ENCODE results near the gene WIPF1. TPM values are rescaled to one million over a fixed set of nuclear protein-coding genes. Genes with fewer than 3 reads are reported as not detected.

Gene WIPF1, protein sequence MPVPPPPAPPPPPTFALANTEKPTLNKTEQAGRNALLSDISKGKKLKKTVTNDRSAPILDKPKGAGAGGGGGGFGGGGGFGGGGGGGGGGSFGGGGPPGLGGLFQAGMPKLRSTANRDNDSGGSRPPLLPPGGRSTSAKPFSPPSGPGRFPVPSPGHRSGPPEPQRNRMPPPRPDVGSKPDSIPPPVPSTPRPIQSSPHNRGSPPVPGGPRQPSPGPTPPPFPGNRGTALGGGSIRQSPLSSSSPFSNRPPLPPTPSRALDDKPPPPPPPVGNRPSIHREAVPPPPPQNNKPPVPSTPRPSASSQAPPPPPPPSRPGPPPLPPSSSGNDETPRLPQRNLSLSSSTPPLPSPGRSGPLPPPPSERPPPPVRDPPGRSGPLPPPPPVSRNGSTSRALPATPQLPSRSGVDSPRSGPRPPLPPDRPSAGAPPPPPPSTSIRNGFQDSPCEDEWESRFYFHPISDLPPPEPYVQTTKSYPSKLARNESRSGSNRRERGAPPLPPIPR
- 10 to 100 TPM in 1 of 2 donors, 1 to 10 TPM in 1; 7.2 to 19.0 TPM for total RNA-seq

DNA sequence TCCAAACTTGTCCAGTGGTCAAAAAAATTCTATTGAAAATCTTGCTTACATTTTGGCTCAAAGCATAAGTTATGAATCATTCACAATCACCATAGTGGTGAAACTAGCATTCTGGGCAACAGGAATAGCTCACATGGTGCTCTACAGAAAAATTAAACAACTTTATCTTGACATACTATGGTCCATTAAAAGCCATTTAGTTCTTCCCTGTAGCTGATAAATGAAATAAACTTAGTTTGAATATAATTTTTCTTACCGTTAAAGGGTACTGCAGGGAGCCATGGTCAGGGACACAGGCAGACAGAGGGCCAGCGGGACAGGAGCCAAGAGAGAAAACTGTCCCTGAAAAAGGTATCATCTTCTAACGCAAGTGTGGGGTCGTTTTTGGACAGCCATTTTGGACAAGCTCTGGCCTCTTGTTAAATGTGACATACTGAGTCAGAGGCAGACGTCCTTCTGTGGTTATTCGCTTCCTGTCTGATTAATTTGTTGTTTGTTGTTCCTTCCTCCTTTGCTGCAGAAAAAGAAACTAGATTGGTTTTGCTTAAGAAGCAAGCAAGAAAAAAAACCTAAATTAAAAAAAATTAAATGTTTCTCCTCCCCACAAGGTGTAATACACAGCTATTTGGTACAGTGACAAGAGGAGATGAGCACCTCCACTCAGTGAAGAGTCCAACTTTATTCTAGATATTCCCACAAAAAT lies at the start of gene WIPF1:
Gene WIPF1, minus strand, starts transcription at position 460 of the 703 bp plus-strand sequence. CDS start 12,231 bp downstream, outside the sequence.
- H3K36me3 ChIP-seq, result no peaks in the 10 kb centered on the region
- H3K27ac ChIP-seq, result peak within 1 kb of the TSS in 1 of 2 donors; percentile 25
- no peaks in the 10 kb centered on the region for H3K27me3 ChIP-seq (replicated peaks; ENCODE audit: insufficient read depth)
- intact Hi-C loops (cut with DNase I), result no loop called here
- H3K9me3 ChIP-seq, result no peaks in the 10 kb centered on the region
- WGBS, result 60% methylated on average over 6 of the region's 6 CpGs
- H3K4me1 ChIP-seq (replicated peaks), result no peaks in the 10 kb centered on the region
- DNase-seq (ENCODE audit: low spot score), result no peak
- TF ChIP-seq, protein P1, sequence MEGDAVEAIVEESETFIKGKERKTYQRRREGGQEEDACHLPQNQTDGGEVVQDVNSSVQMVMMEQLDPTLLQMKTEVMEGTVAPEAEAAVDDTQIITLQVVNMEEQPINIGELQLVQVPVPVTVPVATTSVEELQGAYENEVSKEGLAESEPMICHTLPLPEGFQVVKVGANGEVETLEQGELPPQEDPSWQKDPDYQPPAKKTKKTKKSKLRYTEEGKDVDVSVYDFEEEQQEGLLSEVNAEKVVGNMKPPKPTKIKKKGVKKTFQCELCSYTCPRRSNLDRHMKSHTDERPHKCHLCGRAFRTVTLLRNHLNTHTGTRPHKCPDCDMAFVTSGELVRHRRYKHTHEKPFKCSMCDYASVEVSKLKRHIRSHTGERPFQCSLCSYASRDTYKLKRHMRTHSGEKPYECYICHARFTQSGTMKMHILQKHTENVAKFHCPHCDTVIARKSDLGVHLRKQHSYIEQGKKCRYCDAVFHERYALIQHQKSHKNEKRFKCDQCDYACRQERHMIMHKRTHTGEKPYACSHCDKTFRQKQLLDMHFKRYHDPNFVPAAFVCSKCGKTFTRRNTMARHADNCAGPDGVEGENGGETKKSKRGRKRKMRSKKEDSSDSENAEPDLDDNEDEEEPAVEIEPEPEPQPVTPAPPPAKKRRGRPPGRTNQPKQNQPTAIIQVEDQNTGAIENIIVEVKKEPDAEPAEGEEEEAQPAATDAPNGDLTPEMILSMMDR (IDR thresholded peaks at IDR 0.05), result no peak
- TF ChIP-seq POLR2AphosphoS5 (IDR thresholded peaks at IDR 0.05), result peak; percentile 34
- H3K4me3 ChIP-seq, result peak within 1 kb of the TSS in 1 of 2 donors; percentile 4

DNA sequence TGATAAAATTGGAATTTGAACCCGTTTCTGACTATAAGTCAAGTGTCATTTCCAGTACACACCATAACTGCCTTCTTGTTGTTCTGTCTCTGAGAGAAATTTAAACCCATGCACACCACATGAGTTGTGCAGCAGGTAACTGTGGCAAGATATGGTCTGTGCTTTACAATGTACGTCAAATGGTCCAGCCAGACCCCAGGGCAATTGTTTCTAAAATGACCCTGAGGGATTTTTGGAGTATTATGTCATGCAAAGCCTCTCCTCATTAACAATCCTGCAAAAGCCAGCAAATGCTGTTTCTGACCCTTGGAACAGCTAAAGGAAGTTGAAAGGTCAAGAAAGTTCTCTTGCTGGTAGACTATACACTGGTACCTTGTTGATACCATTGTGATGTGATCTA lies 47.7 kb upstream of the WIPF1 start:
- 83% methylated on average over 2 of the region's 2 CpGs for WGBS
- Histone ChIP-seq H3K4me1 (replicated peaks) (no peaks in the 10 kb centered on the region), H3K27ac (no peak overlapping the region), H3K27me3 (replicated peaks; ENCODE audit: insufficient read depth) (no peaks in the 10 kb centered on the region), H3K4me3 (no peak overlapping the region), H3K36me3 (no peaks in the 10 kb centered on the region), H3K9me3 (no peaks in the 10 kb centered on the region)
- TF ChIP-seq POLR2A (IDR thresholded peaks at IDR 0.05), result no peak
- TF ChIP-seq, protein P1 (IDR thresholded peaks at IDR 0.05), result no peak
- TF ChIP-seq POLR2AphosphoS5 (IDR thresholded peaks at IDR 0.05), result no peak
- intact Hi-C loops (cut with DNase I), result no loop called here
- DNase-seq (ENCODE audit: low spot score), result no peak

DNA sequence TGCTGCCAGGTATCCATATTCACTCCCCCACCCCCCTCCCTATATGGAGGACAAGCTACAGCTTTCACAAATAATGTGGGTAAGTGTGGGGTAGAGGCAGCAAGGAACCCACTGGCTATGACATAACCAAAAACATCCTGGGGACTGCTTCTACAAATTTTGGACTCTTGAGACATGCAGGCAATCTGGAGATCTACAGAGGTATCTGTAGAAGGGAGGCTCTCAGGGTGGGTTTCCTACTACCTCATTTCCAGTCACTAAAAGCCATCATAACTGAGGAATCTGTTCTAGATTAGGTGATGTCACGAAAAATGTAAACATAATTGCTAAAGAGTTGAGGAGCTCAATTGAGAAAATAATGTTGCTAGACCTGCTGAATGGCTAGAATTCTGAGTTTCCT lies 46.8 kb upstream of the WIPF1 start:
- no peaks in the 10 kb centered on the region for H3K9me3 ChIP-seq
- no peak for DNase-seq (ENCODE audit: low spot score)
- H3K4me1 ChIP-seq (replicated peaks), result no peaks in the 10 kb centered on the region
- H3K4me3 ChIP-seq, result no peak overlapping the region
- no peaks in the 10 kb centered on the region for H3K27me3 ChIP-seq (replicated peaks; ENCODE audit: insufficient read depth)
- no peak overlapping the region for H3K27ac ChIP-seq
- H3K36me3 ChIP-seq, result no peaks in the 10 kb centered on the region
- intact Hi-C loops (cut with DNase I), result no loop called here
- no peak for TF ChIP-seq POLR2AphosphoS5 (IDR thresholded peaks at IDR 0.05)
- TF ChIP-seq POLR2A (IDR thresholded peaks at IDR 0.05), result no peak
- TF ChIP-seq, protein P1 (IDR thresholded peaks at IDR 0.05), result no peak
- WGBS, result 92% methylated on average over 1 of the region's 1 CpG

DNA sequence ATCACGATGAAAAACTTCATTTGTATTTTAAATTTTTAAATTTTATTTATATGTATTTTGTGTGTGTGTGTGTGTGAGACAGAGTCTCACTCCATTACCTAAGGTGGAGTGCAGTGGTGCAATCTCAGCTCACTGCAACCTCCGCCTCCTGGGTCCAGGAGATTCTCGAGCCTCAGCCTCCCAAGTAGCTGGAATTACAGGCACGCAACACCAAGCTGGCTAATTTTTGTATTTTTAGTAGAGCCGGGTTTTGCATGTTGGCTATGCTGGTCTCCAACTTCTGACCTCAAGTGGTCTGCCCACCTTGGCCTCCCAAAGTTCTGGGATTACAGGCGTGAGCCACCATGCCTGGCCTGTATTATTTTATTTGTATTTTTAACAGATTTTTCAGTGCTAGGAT lies 45.8 kb upstream of the WIPF1 start:
- intact Hi-C loops (cut with DNase I), result no loop called here
- TF ChIP-seq POLR2A (IDR thresholded peaks at IDR 0.05), result no peak
- TF ChIP-seq, protein P1 (IDR thresholded peaks at IDR 0.05), result no peak
- no peak for TF ChIP-seq POLR2AphosphoS5 (IDR thresholded peaks at IDR 0.05)
- Histone ChIP-seq H3K36me3 (no peaks in the 10 kb centered on the region), H3K4me3 (no peak overlapping the region), H3K27me3 (replicated peaks; ENCODE audit: insufficient read depth) (no peaks in the 10 kb centered on the region), H3K27ac (no peak overlapping the region), H3K9me3 (no peaks in the 10 kb centered on the region), H3K4me1 (replicated peaks) (no peaks in the 10 kb centered on the region)
- no peak for DNase-seq (ENCODE audit: low spot score)
- 99% methylated on average over 6 of the region's 6 CpGs for WGBS
